KMS-11 (cell line): ENCODE results near the gene KCND3.

Experiments
- H2AFZ ChIP-seq: fragments of 200-600 bp; sonication (generic); 2 replicates; pipeline ENCODE4 v1.6.1; 2016; ENCODE audit warnings: antibody characterized with exemption, mixed run types, low read depth
- H3K27ac ChIP-seq: fragments of 200-600 bp; sonication (generic); 2 replicates; pipeline ENCODE4 v1.6.1; 2016; ENCODE audit warnings: mild to moderate bottlenecking, mixed run types
- H3K27me3 ChIP-seq: fragments of 200-600 bp; sonication (generic); 2 replicates; pipeline ENCODE4 v1.6.1; 2017; ENCODE audit warnings: mild to moderate bottlenecking, low read depth, mixed run types, moderate library complexity; ENCODE audit not compliant: insufficient read depth
- H3K36me3 ChIP-seq: fragments of 200-600 bp; sonication (generic); 2 replicates; pipeline ENCODE4 v1.6.1; 2017; ENCODE audit warnings: mild to moderate bottlenecking, mixed run types; ENCODE audit not compliant: insufficient read depth
- H3K4me1 ChIP-seq: fragments of 200-600 bp; sonication (generic); 2 replicates; pipeline ENCODE4 v1.6.1; 2016; ENCODE audit warnings: mild to moderate bottlenecking, low read depth, mixed run types; ENCODE audit not compliant: poor library complexity, severe bottlenecking
- H3K4me2 ChIP-seq: fragments of 200-600 bp; sonication (generic); 2 replicates; pipeline ENCODE4 v1.7.0; 2016; ENCODE audit warnings: mild to moderate bottlenecking, mixed run types
- H3K4me3 ChIP-seq: fragments of 200-600 bp; sonication (generic); IDR thresholded peaks from 2 replicates; pipeline ENCODE4 v1.6.1; 2017; ENCODE audit warnings: low read depth, low read length, mixed read lengths; ENCODE audit not compliant: insufficient read depth
- H3K79me2 ChIP-seq: fragments of 200-600 bp; sonication (generic); 2 replicates; pipeline ENCODE4 v1.6.1; 2016; ENCODE audit warnings: low read depth, mixed run types; ENCODE audit not compliant: insufficient read depth
- H3K9ac ChIP-seq: fragments of 200-600 bp; sonication (generic); 2 replicates; pipeline ENCODE4 v1.6.1; 2016; ENCODE audit warnings: mild to moderate bottlenecking, mixed run types
- H4K20me1 ChIP-seq: fragments of 200-600 bp; sonication (generic); 2 replicates; pipeline ENCODE4 v1.6.1; 2016; ENCODE audit warnings: mild to moderate bottlenecking, mixed run types; ENCODE audit not compliant: insufficient read depth
- CTCF ChIP-seq: fragments of 200-600 bp; sonication (generic); conservative IDR thresholded peaks from 2 replicates; pipeline ENCODE4 v1.6.1; 2017; ENCODE audit warnings: low read depth, mild to moderate bottlenecking, antibody characterized with exemption, low read length, moderate library complexity, mixed read lengths

Gene KCND3

GRCh38 chr1:111895469-111895868 is 94.0 kb downstream of the KCND3 start:
- no peak for TF ChIP-seq CTCF
- H2AFZ ChIP-seq = no peak overlapping the region
- H3K36me3 ChIP-seq = no peaks in the 10 kb centered on the region
- no peaks in the 10 kb centered on the region for H3K27me3 ChIP-seq
- no peaks in the 10 kb centered on the region for H4K20me1 ChIP-seq
- no peaks in the 10 kb centered on the region for H3K4me1 ChIP-seq
- no peak overlapping the region for H3K4me3 ChIP-seq
- H3K79me2 ChIP-seq = no peaks in the 10 kb centered on the region
- no peak overlapping the region for H3K27ac ChIP-seq
- H3K4me2 ChIP-seq = no peak overlapping the region
- no peak overlapping the region for H3K9ac ChIP-seq

- TF ChIP-seq CTCF = no peak
- Histone ChIP-seq H3K4me2 (no peak overlapping the region), H4K20me1 (no peaks in the 10 kb centered on the region), H3K79me2 (no peaks in the 10 kb centered on the region), H3K4me1 (no peaks in the 10 kb centered on the region), H3K27me3 (no peaks in the 10 kb centered on the region), H2AFZ (no peak overlapping the region), H3K27ac (no peak overlapping the region), H3K4me3 (no peak overlapping the region), H3K9ac (no peak overlapping the region), H3K36me3 (no peaks in the 10 kb centered on the region)
Observed at GRCh38 chr1:111895017-111895416, 94.5 kb downstream of the KCND3 start.

GRCh38 chr1:111894497-111894896 is 95.0 kb downstream of the KCND3 start:
- no peaks in the 10 kb centered on the region for H3K27me3 ChIP-seq
- H4K20me1 ChIP-seq = no peaks in the 10 kb centered on the region
- no peak overlapping the region for H2AFZ ChIP-seq
- no peak overlapping the region for H3K4me3 ChIP-seq
- no peak overlapping the region for H3K9ac ChIP-seq
- no peak overlapping the region for H3K27ac ChIP-seq
- no peaks in the 10 kb centered on the region for H3K79me2 ChIP-seq
- no peak overlapping the region for H3K4me2 ChIP-seq
- no peak for TF ChIP-seq CTCF
- H3K4me1 ChIP-seq = no peaks in the 10 kb centered on the region
- H3K36me3 ChIP-seq = no peaks in the 10 kb centered on the region

- Histone ChIP-seq H3K4me2 (no peak overlapping the region), H3K4me3 (no peak overlapping the region), H4K20me1 (no peaks in the 10 kb centered on the region), H3K36me3 (no peaks in the 10 kb centered on the region), H3K27me3 (no peaks in the 10 kb centered on the region), H3K79me2 (no peaks in the 10 kb centered on the region), H3K27ac (no peak overlapping the region), H3K9ac (no peak overlapping the region), H3K4me1 (peaks cover 23% of the 10 kb centered on the region), H2AFZ (no peak overlapping the region)
- no peak for TF ChIP-seq CTCF
Observed at GRCh38 chr1:111891566-111891965, 97.9 kb downstream of the KCND3 start.
